ENCODE data around the gene CD8B. TPM values are rescaled to one million over a fixed set of nuclear protein-coding genes. Genes with fewer than 3 reads are reported as not detected.

Gene CD8B
- total and polyA plus RNA-seq, 2 of the 13 experiments (the other 11 are each of a cell fraction or from before 2014, with no cell fraction given): 0.04 TPM; not detected in 1

GRCh38 chr2:86791573-86791972 lies 70.1 kb downstream of the CD8B start:
- 56% methylated on average over 7 of the region's 7 CpGs for WGBS (ENCODE audit: low lambda C conversion rate)
- no peak for FAIRE-seq
- intact Hi-C loops (cut with micrococcal nuclease; ENCODE audit: unreplicated experiment): no loop called here

More at GRCh38 chr2:86791573-86791972, 70.1 kb downstream of the CD8B start:
- Histone ChIP-seq H3K36me3 (replicated peaks in 1 of 2; ENCODE audit: control insufficient read depth in 1 of 2, insufficient read depth in 2 of 2, low read length in 2 of 2) (no peaks in the 10 kb centered on the region), H3K27ac (ENCODE audit: extremely low read length, insufficient read depth, low read length) (no peak overlapping the region), H3K4me1 (ENCODE audit: insufficient read depth, low read length) (peaks cover 9% of the 10 kb centered on the region; the same call in 1 of the 2 replicates), H2AFZ (ENCODE audit: low read length) (no peak overlapping the region), H3K27me3 (ENCODE audit: control insufficient read depth in 1 of 2, insufficient read depth in 2 of 2, low read length in 2 of 2) (peaks cover 10 to 63% of the 10 kb centered on the region in 2 experiments), H4K20me1 (ENCODE audit: insufficient read depth, low read length) (no peaks in the 10 kb centered on the region), H3K9ac (ENCODE audit: insufficient read depth, low read depth, low read length) (no peak overlapping the region), H3K4me3 (replicated peaks in 1 of 3; ENCODE audit: insufficient read depth in 1 of 3, low read depth in 2 of 3, low read length in 3 of 3) (peak overlapping the region in 1 of 3 experiments; percentile 39; a peak in 1 of 6 replicates), H3K79me2 (ENCODE audit: insufficient read depth, low read length) (no peaks in the 10 kb centered on the region), H3K9me3 (ENCODE audit: low read length) (peaks cover 9% of the 10 kb centered on the region), H3K4me2 (ENCODE audit: low read depth, low read length) (peak overlapping the region; percentile 44)
- TF ChIP-seq ZNF7 (CRISPR knock-in tag; IDR thresholded peaks at IDR 0.05) (no peak), TBL1XR1 (IDR thresholded peaks at IDR 0.05; ENCODE audit: borderline replicate concordance, low read length, partially characterized antibody) (no peak), ZNF446 (CRISPR knock-in tag; IDR thresholded peaks at IDR 0.05) (no peak), CBX5 (CRISPR knock-in tag; IDR thresholded peaks at IDR 0.05; ENCODE audit: borderline replicate concordance) (no peak), XBP1 (CRISPR knock-in tag; IDR thresholded peaks at IDR 0.05) (no peak), HOMEZ (CRISPR knock-in tag; IDR thresholded peaks at IDR 0.05; ENCODE audit: low read depth) (no peak), SSRP1 (CRISPR knock-in tag; IDR thresholded peaks at IDR 0.05) (no peak), PCBP2 (optimal IDR thresholded peaks at IDR 0.05; ENCODE audit: low read depth, low read length, poor library complexity, severe bottlenecking) (no peak), IRF1 (CRISPR knock-in tag; IDR thresholded peaks at IDR 0.05; ENCODE audit: low read depth) (no peak), THRA (CRISPR knock-in tag; IDR thresholded peaks at IDR 0.05; ENCODE audit: borderline replicate concordance) (no peak), THAP11 (CRISPR knock-in tag; IDR thresholded peaks at IDR 0.05) (no peak), HNF4G (IDR thresholded peaks at IDR 0.05; ENCODE audit: borderline replicate concordance, low read depth, low read length) (no peak), HNF4G (CRISPR knock-in tag; IDR thresholded peaks at IDR 0.05; ENCODE audit: borderline replicate concordance, low read depth) (no peak)
- TF ChIP-seq, protein P1, sequence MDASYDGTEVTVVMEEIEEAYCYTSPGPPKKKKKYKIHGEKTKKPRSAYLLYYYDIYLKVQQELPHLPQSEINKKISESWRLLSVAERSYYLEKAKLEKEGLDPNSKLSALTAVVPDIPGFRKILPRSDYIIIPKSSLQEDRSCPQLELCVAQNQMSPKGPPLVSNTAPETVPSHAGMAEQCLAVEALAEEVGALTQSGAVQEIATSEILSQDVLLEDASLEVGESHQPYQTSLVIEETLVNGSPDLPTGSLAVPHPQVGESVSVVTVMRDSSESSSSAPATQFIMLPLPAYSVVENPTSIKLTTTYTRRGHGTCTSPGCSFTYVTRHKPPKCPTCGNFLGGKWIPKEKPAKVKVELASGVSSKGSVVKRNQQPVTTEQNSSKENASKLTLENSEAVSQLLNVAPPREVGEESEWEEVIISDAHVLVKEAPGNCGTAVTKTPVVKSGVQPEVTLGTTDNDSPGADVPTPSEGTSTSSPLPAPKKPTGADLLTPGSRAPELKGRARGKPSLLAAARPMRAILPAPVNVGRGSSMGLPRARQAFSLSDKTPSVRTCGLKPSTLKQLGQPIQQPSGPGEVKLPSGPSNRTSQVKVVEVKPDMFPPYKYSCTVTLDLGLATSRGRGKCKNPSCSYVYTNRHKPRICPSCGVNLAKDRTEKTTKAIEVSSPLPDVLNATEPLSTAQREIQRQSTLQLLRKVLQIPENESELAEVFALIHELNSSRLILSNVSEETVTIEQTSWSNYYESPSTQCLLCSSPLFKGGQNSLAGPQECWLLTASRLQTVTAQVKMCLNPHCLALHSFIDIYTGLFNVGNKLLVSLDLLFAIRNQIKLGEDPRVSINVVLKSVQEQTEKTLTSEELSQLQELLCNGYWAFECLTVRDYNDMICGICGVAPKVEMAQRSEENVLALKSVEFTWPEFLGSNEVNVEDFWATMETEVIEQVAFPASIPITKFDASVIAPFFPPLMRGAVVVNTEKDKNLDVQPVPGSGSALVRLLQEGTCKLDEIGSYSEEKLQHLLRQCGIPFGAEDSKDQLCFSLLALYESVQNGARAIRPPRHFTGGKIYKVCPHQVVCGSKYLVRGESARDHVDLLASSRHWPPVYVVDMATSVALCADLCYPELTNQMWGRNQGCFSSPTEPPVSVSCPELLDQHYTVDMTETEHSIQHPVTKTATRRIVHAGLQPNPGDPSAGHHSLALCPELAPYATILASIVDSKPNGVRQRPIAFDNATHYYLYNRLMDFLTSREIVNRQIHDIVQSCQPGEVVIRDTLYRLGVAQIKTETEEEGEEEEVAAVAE (CRISPR knock-in tag; IDR thresholded peaks at IDR 0.05; ENCODE audit: borderline replicate concordance): no peak
- POLR2A ChIA-PET: no interaction called here
- DNase-seq (ENCODE audit: low spot score) (no peak), ATAC-seq (peak; percentile 28)
- in situ Hi-C loops (cut with HindIII; ENCODE audit: extremely low pct_ligation_motif_present, low pct_unique_long_range_greater_than_20kb): no loop called here
- CTCF ChIA-PET (ENCODE audit: low intra/inter-chr PET ratio, low total read pairs): no interaction called here
- BruUV-seq (replicated peaks): no TSS peak
